A549 (cell line): ENCODE data around the gene POGLUT2. TPM values are rescaled to one million over a fixed set of nuclear protein-coding genes. Genes with fewer than 3 reads are reported as not detected.

Experiments used
- ATAC-seq, 2 experiments: fragments of 200-7000 bp in 1 of 2; fragments of >200 bp in 1 of 2; cut with Nextera tagmentation in 1 of 2; cut with Tn5 transposase in 1 of 2; 3 replicates each; pipeline versions ENCODE4 v1.8.0 to v1.9.1; 2018 to 2020; ENCODE audit warnings: mild to moderate bottlenecking in 1 of 2, moderate library complexity in 1 of 2
- CTCF ChIA-PET: fragments of 300-600 bp; sonication (Branson Sonifier 250); formaldehyde crosslinking; extraction: SDS; loops from one replicate; lab custom pipeline; 2021; ENCODE audit warnings: antibody characterized with exemption, inconsistent platforms; lab: Yijun Ruan, JAX
- POLR2A ChIA-PET: fragments of 350-600 bp; formaldehyde crosslinking; extraction: SDS; loops from one replicate; lab custom pipeline; 2021; ENCODE audit warnings: antibody characterized with exemption, inconsistent platforms; lab: Yijun Ruan, JAX
- DNase-seq, 2 experiments: peaks; one replicate each; pipeline versions ENCODE4 v3.0.0 to v3.0.0-alpha.2; 2011 to 2016; ENCODE audit warnings: low read depth in 1 of 2, low spot score in 1 of 2
- FAIRE-seq: peaks from 2 replicates; lab custom pipeline; 2011; peaks lifted over from hg19 to GRCh38; lab: Jason Lieb, UNC
- H3K27ac ChIP-seq, 2 experiments: fragments of >200 bp; sonication (Bioruptor Twin); formaldehyde crosslinking; 3 replicates each; pipeline ENCODE4 v1.5.1; 2016 to 2017
- H3K4me1 ChIP-seq: fragments of >200 bp; sonication (Bioruptor Twin); formaldehyde crosslinking; 3 replicates; pipeline ENCODE4 v1.6.1; 2016
- H3K4me2 ChIP-seq: fragments of >200 bp; sonication (Bioruptor Twin); formaldehyde crosslinking; 3 replicates; pipeline ENCODE4 v1.6.1; 2016
- H3K4me3 ChIP-seq: fragments of >200 bp; sonication (Bioruptor Twin); formaldehyde crosslinking; 3 replicates; pipeline ENCODE4 v1.5.1; 2016
- H3K9me3 ChIP-seq: fragments of >200 bp; sonication (Bioruptor Twin); formaldehyde crosslinking; 3 replicates; pipeline ENCODE4 v1.6.1; 2016
- ATOH8 ChIP-seq: fragments of 250-450 bp; sonication (Bioruptor Pico); IDR thresholded peaks from 2 replicates; pipeline ENCODE4 v1.5.0; 2020; ENCODE audit warnings: low read depth, mild to moderate bottlenecking, moderate library complexity
- BHLHE40 ChIP-seq: IDR thresholded peaks from 2 replicates; pipeline ENCODE4 v1.6.1; 2012; ENCODE audit warnings: low read depth, low read length, inconsistent platforms
- CBX2 ChIP-seq: fragments of 200-600 bp; sonication (generic); IDR thresholded peaks from 2 replicates; pipeline ENCODE4 v1.6.1; 2016; ENCODE audit warnings: low read depth, mild to moderate bottlenecking, borderline replicate concordance
- CEBPB ChIP-seq, 2 experiments: fragments of >200 bp in 1 of 2; sonication (Bioruptor Twin) in 1 of 2; formaldehyde crosslinking in 1 of 2; IDR thresholded peaks; 2 replicates each; pipeline ENCODE4 v1.6.1; 2012 to 2016
- CHD4 ChIP-seq: fragments of 200-600 bp; sonication (generic); IDR thresholded peaks from 2 replicates; pipeline ENCODE4 v1.6.1; 2016; ENCODE audit warnings: antibody characterized with exemption, mild to moderate bottlenecking, borderline replicate concordance
- E2F6 ChIP-seq: IDR thresholded peaks from 2 replicates; pipeline ENCODE4 v1.6.1; 2012; ENCODE audit warnings: low read depth, borderline replicate concordance
- ELK1 ChIP-seq: fragments of 150-350 bp; IDR thresholded peaks from 2 replicates; pipeline ENCODE4 v1.6.1; 2014; ENCODE audit warnings: low read depth, mild to moderate bottlenecking, low read length
- EP300 ChIP-seq, 2 experiments: fragments of >200 bp; sonication (Bioruptor Twin); formaldehyde crosslinking; IDR thresholded peaks; 2 replicates in 1 of 2; 3 replicates in 1 of 2; pipeline ENCODE4 v1.6.1; 2016 to 2017
- ESRRA ChIP-seq: fragments of 150-350 bp; IDR thresholded peaks from 2 replicates; pipeline ENCODE4 v1.6.1; 2014; ENCODE audit warnings: mild to moderate bottlenecking, low read length, borderline replicate concordance
- FOSB ChIP-seq: fragments of 250-450 bp; sonication (Bioruptor Pico); IDR thresholded peaks from 2 replicates; pipeline ENCODE4 v1.5.0; 2020; ENCODE audit warnings: mild to moderate bottlenecking, moderate library complexity
- FOXS1 ChIP-seq: fragments of 250-450 bp; sonication (Bioruptor Pico); IDR thresholded peaks from 2 replicates; pipeline ENCODE4 v1.5.0; 2020; ENCODE audit warnings: mild to moderate bottlenecking, moderate library complexity
- GATA3 ChIP-seq: IDR thresholded peaks from 2 replicates; pipeline ENCODE4 v1.6.1; 2012; ENCODE audit warnings: borderline replicate concordance
- HES2 ChIP-seq: fragments of >200 bp; sonication (Bioruptor Twin); formaldehyde crosslinking; IDR thresholded peaks from 2 replicates; pipeline ENCODE4 v1.6.1; 2016
- HEYL ChIP-seq: fragments of 250-450 bp; sonication (Bioruptor Pico); IDR thresholded peaks from 2 replicates; pipeline ENCODE4 v1.8.0; 2021; ENCODE audit warnings: mild to moderate bottlenecking, moderate library complexity
- HOXA7 ChIP-seq: fragments of 250-450 bp; sonication (Bioruptor Pico); IDR thresholded peaks from 2 replicates; pipeline ENCODE4 v1.5.0; 2020; ENCODE audit warnings: mild to moderate bottlenecking, moderate library complexity
- HOXB13 ChIP-seq: fragments of 250-450 bp; sonication (Bioruptor Pico); IDR thresholded peaks from 2 replicates; pipeline ENCODE4 v1.5.0; 2020; ENCODE audit warnings: low read depth, mild to moderate bottlenecking, moderate library complexity
- HOXB5 ChIP-seq: fragments of 250-450 bp; sonication (Bioruptor Pico); IDR thresholded peaks from 2 replicates; pipeline ENCODE4 v1.5.0; 2020; ENCODE audit warnings: mild to moderate bottlenecking, moderate library complexity
- KDM5A ChIP-seq: fragments of 200-600 bp; sonication (generic); IDR thresholded peaks from 2 replicates; pipeline ENCODE4 v1.6.1; 2016; ENCODE audit warnings: antibody characterized with exemption, mild to moderate bottlenecking
- NR3C1 ChIP-seq: fragments of >200 bp; sonication (Bioruptor Twin); formaldehyde crosslinking; IDR thresholded peaks from 3 replicates; pipeline ENCODE4 v1.6.1; 2017
- PBX3 ChIP-seq: IDR thresholded peaks from 2 replicates; pipeline ENCODE4 v1.6.1; 2012
- PHF8 ChIP-seq: fragments of 200-600 bp; sonication (generic); IDR thresholded peaks from 2 replicates; pipeline ENCODE4 v1.6.1; 2016; ENCODE audit warnings: low read depth, mild to moderate bottlenecking, antibody characterized with exemption, moderate library complexity, borderline replicate concordance
- POLR2A ChIP-seq: IDR thresholded peaks from 2 replicates; pipeline ENCODE4 v1.6.1; 2012; ENCODE audit warnings: mild to moderate bottlenecking, low read length
- RAD21 ChIP-seq, 2 experiments: fragments of >200 bp in 1 of 2; sonication (Bioruptor Twin) in 1 of 2; formaldehyde crosslinking in 1 of 2; IDR thresholded peaks in 1 of 2; conservative IDR thresholded peaks in 1 of 2; 2 replicates in 1 of 2; 3 replicates in 1 of 2; pipeline ENCODE4 v1.6.1; 2012 to 2018; ENCODE audit warnings: inconsistent platforms in 1 of 2
- RARB ChIP-seq: fragments of 250-450 bp; sonication (Bioruptor Pico); IDR thresholded peaks from 2 replicates; pipeline ENCODE4 v1.8.0; 2021; ENCODE audit warnings: mild to moderate bottlenecking, moderate library complexity
- RCOR1 ChIP-seq: fragments of 150-350 bp; IDR thresholded peaks from 2 replicates; pipeline ENCODE4 v1.6.1; 2014; ENCODE audit warnings: antibody characterized with exemption, low read length, low read depth
- RNF2 ChIP-seq: fragments of 200-600 bp; sonication (generic); IDR thresholded peaks from 2 replicates; pipeline ENCODE4 v1.6.1; 2016; ENCODE audit warnings: low read depth, mild to moderate bottlenecking, antibody characterized with exemption, moderate library complexity, borderline replicate concordance
- SMC3 ChIP-seq: fragments of >200 bp; sonication (Bioruptor Twin); formaldehyde crosslinking; IDR thresholded peaks from 3 replicates; pipeline ENCODE4 v1.6.1; 2018; ENCODE audit warnings: inconsistent platforms
- SREBF2 ChIP-seq: fragments of 450-650 bp; IDR thresholded peaks from 2 replicates; pipeline ENCODE4 v1.6.1; 2014; ENCODE audit warnings: mild to moderate bottlenecking, moderate library complexity
- TP53 ChIP-seq: fragments of 250-450 bp; sonication (Bioruptor Pico); IDR thresholded peaks from 2 replicates; pipeline ENCODE4 v1.5.0; 2021; ENCODE audit warnings: mild to moderate bottlenecking, moderate library complexity
- ZFP36 ChIP-seq: fragments of 450-650 bp; IDR thresholded peaks from 2 replicates; pipeline ENCODE4 v1.6.1; 2014; ENCODE audit warnings: borderline replicate concordance; ENCODE audit not compliant: partially characterized antibody
- WGBS: methylation state at CpG from one replicate; pipeline ENCODE4 v1.1.6; 2017; ENCODE audit errors: missing lambda C conversion rate; 5-methylcytosine and 5-hydroxymethylcytosine counted together
- polyA plus RNA-seq, 4 experiments: library from polyadenylated mRNA; depleted of rRNA in 3 of 4; stranded (reverse); fragments of >200 nt; fragmentation: RNase III in 1 of 4; extraction: RNeasy Plus Mini Kit Qiagen cat#74134 plus additional on column Dnase treatment in 1 of 4; gene quantifications; 2 replicates in 3 of 4; 3 replicates in 1 of 4; pipeline ENCODE4 v1.2.3, GENCODE V29; 2011 to 2017

POGLUT2 gene
- polyA plus RNA-seq, 2 of the 4 experiments (the other 2 are of a cell fraction) = 5.3 to 9.1 TPM

- 98% methylated on average over 27 of the region's 27 CpGs for WGBS
- CTCF ChIA-PET = interaction anchor here (1.4 kb wide), 1 partner anchor 72 kb away, joined by 4 read pairs; the partner anchor contains the start of gene ERCC5
These were observed 24.6 kb downstream of the POGLUT2 start for GRCh38 chr13:102774214-102774568.

GRCh38 chr13:102773441-102774213 lies 25.1 kb downstream of the POGLUT2 start, which contains the start of gene TEX30:
TSS of gene TEX30 (minus strand) at chr13:102773786. CDS start at chr13:102770026, 3,760 bp downstream.
- ChIA-PET CTCF (interaction anchor here (1.4 kb wide), 2 partner anchors 49 to 72 kb away, joined by 4 read pairs; partner anchors contain the start of gene ERCC5), POLR2A (interaction anchor here (1.3 to 2.1 kb wide), 5 partner anchors 24 to 177 kb away, joined by 5 to 12 read pairs (median 7); partner anchors contain the start of genes ERCC5 and TPP2)
- H3K4me2 ChIP-seq = peak within 1 kb of the TSS; percentile 92
- peak within 1 kb of the TSS; percentile 81 to 89 for H3K27ac ChIP-seq
- DNase-seq (peak; percentile 51 to 80), ATAC-seq (peak; percentile 97 to 98), FAIRE-seq (no peak)
- 17% methylated on average over 16 of the region's 85 CpGs for WGBS
- peak within 1 kb of the TSS; percentile 57 for H3K4me3 ChIP-seq
- no peaks in the 10 kb centered on the region for H3K9me3 ChIP-seq
- H3K4me1 ChIP-seq = 0 out of 3 replicates have a peak, but pooled peaks cover 4% of the 10 kb centered on the region
- no peak for TF ChIP-seq SREBF2
- TF ChIP-seq PHF8 = peak; percentile 71
- TF ChIP-seq ATOH8 (CRISPR knock-in tag) = peak; percentile 24; the same call in 1 of the 2 replicates
- peak; percentile 95 for TF ChIP-seq E2F6
- TF ChIP-seq PBX3 = no peak
- TF ChIP-seq CBX2 = no peak
- no peak for TF ChIP-seq BHLHE40
- no peak for TF ChIP-seq EP300 (IDR thresholded peaks at IDR 0.05)
- TF ChIP-seq FOXS1 (CRISPR knock-in tag) = no peak
- no peak for TF ChIP-seq RARB (CRISPR knock-in tag)
- TF ChIP-seq KDM5A = no peak
- no peak for TF ChIP-seq HES2
- TF ChIP-seq RCOR1 = no peak
- TF ChIP-seq HOXA7 (CRISPR knock-in tag) = no peak
- no peak for TF ChIP-seq ESRRA
- no peak for TF ChIP-seq FOSB
- TF ChIP-seq NR3C1 = no peak
- no peak for TF ChIP-seq CEBPB (IDR thresholded peaks at IDR 0.05)
- no peak for TF ChIP-seq GATA3

More at GRCh38 chr13:102774214-102774568, 24.6 kb downstream of the POGLUT2 start:
- H3K9me3 ChIP-seq = no peaks in the 10 kb centered on the region
- peak overlapping the region; percentile 92 for H3K4me2 ChIP-seq
- TF ChIP-seq E2F6 (no peak), ATOH8 (CRISPR knock-in tag) (no peak), SMC3 (no peak), HEYL (no peak), FOSB (no peak), CEBPB (IDR thresholded peaks at IDR 0.05) (no peak), RNF2 (no peak), CHD4 (no peak), RAD21 (conservative IDR thresholded peaks at IDR 0.05 in 1 of 2, IDR thresholded peaks at IDR 0.05 in 1 of 2) (no peak), RARB (CRISPR knock-in tag) (no peak), TP53 (no peak), PHF8 (no peak), HOXB13 (CRISPR knock-in tag) (no peak), ELK1 (no peak), ZFP36 (no peak), KDM5A (no peak), HOXB5 (CRISPR knock-in tag) (no peak), BHLHE40 (no peak), POLR2A (no peak)
- TF ChIP-seq, all 56 proteins: peak for 0
- ATAC-seq (peak; percentile 1 to 4; a peak in 1 of 6 replicates), FAIRE-seq (no peak), DNase-seq (no peak)
- POLR2A ChIA-PET = interaction anchor here (1.3 to 2.1 kb wide), 5 partner anchors 24 to 177 kb away, joined by 5 to 12 read pairs (median 7); partner anchors contain the start of genes ERCC5 and TPP2
- 0 out of 3 replicates have a peak, but pooled peaks cover 4% of the 10 kb centered on the region for H3K4me1 ChIP-seq
- H3K4me3 ChIP-seq = peak overlapping the region; percentile 57
- peak overlapping the region; percentile 81 to 89 for H3K27ac ChIP-seq
